Ishikawa (cell line): ENCODE data around the gene EIF5AL1.

Source experiments
- EP300 ChIP-seq: IDR thresholded peaks from 2 replicates; pipeline ENCODE4 v1.6.1; 2012; ENCODE audit warnings: borderline replicate concordance
- RAD21 ChIP-seq: IDR thresholded peaks from 2 replicates; pipeline ENCODE4 v1.6.1; 2012; ENCODE audit warnings: low read depth
- TAF1 ChIP-seq: IDR thresholded peaks from 2 replicates; pipeline ENCODE4 v1.6.1; 2012; ENCODE audit warnings: low read depth, mild to moderate bottlenecking

DNA sequence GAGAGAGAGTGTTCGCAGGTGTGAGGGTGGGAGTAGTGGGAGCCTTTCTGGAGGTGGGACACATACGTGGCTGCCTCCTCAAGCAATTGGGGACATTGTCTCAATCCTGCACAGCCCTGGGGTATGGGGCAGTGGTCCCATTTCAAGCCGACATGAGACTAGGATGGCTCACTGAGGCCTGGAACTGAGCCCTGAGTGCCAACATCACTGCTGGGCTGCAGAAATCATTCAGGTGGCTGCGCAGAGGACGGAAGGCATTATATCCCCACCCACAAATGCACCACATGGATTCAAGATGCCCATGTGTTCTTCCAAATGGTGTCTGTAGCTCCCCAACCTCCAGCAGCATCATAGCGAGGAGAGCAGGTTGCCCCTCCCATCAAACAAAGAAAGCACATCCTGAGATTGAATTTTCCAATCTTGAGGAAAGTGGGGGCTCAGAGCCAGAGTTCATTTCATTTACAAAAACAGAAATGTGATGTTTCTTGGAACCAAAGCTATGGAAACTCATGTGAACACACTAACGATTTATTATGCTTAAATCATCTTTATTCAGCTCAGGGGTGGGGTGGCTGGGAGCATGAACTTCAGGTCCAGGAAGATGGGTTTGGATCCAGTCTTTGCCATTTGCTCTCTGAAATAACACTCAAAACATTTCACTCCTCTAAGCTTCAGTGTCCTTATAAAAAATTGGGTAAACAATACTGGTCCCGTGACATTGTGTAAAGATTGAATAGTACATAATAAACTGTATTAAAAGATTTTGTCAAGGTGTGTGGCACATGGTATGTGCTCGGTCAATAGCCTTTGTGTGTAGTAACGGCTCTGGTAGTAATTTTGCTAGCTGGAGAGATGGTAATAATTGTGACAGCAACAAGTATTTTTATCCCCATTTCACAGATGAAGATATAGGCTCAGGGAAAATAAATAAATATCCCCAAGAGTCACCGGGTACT lies 43.3 kb downstream of the EIF5AL1 start:
- no peak for TF ChIP-seq EP300
- TF ChIP-seq RAD21 = no peak
- no peak for TF ChIP-seq TAF1
